DMS114 treated with DMSO at 0.1 percent for 48 hours (cell line): ENCODE measurements around the gene SLC22A17.

Source experiments
- DNase-seq: peaks from one replicate; lab custom pipeline; 2025; ENCODE audit not compliant: unreplicated experiment; lab: John Stamatoyannopoulos, UW

The SLC22A17 gene

DNA sequence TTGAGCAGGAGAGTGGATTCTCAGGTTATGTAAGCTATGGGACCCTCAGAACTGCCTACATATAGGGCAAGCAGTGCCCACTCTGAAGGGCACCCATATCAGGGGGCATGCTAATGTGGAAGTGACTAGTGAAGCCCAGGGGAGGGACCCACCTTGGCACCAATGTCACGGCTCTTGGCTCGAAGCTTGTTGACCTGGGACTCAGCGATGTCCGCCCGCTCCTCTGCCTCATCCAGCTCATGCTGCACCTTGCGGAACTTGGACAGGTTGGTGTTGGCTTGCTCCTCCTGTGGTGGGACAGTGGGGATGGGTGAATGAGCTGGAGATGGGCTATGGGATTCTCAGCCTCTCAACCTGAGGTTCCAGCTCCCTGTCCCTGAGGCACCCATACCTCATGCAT lies 29.6 kb upstream of the SLC22A17 start:
- DNase-seq, result no peak

DNA sequence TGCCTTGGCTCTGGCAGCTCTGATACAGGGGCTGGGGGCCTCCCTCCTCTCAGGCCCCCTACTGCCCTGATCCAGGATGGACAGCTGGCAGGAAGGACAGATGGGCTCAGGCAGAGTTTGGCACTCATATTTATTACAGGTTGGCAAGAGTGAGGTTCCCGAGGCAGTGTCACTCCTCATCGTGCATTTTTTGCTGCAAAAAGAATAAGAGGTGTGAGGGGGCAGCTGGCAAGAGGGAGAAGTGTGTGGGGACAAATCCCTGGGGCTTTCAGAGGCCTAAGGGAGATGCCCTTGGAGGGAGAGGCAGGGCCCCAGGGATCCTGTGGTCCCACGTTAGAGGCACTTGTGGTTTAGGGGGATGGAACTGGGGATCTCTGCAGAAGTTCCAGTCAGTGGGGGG lies 29.2 kb upstream of the SLC22A17 start:
- peak; percentile 30 for DNase-seq

DNA sequence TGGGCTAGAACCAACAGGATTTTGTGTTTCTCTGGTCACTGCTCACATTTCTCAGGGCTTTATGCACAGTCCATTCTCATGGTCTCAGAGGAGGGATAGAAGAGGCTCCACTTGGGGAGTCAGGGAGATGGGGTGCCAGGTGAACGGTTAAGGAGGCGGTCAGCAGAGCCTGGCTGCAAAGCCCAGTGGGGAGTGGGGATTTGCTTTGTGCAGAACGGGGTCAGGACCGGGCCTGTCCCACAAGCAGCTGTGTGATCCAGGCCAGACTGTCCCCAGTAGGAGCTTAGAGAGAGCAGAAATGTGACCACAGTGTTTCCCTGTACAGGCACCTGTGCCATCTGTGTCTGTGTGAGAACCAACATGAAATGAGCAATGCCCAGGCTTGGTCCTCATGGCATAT lies 28.3 kb upstream of the SLC22A17 start:
- no peak for DNase-seq

DNA sequence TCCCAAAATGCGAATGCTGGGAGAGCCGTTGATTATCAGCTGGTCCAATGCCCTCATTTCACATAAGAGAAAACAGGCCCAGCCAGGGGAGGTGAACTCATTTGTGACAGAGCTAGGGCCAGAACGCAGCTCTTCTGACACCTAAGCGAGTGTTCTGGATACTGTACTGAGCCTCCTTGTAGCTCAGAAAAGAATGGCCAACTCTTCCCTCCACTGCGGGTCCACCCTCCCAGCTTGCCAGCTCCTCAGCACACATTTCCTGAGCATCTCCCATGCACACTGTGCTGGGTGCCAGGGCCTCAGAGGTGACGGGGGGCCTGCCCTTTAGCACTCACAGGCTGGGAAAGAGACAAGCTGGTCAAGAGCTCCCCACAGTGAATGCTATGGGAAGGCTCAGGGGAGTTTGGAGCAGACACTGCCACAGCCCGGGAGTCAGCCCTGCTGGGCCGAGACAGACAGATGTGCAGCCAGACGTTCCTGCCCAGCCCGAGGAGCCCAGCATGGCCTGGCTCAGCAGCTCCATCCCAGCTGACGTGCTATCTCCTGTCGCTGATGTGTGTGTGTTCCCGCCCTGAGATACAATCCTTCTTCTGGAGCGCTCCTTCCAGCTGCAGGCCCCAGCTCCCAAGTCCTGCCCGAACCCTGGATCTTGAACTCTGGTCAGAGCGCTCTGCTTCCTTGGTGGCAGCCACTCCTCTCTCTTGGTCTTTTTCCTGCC lies 27.7 kb upstream of the SLC22A17 start:
- DNase-seq, result no peak

DNA sequence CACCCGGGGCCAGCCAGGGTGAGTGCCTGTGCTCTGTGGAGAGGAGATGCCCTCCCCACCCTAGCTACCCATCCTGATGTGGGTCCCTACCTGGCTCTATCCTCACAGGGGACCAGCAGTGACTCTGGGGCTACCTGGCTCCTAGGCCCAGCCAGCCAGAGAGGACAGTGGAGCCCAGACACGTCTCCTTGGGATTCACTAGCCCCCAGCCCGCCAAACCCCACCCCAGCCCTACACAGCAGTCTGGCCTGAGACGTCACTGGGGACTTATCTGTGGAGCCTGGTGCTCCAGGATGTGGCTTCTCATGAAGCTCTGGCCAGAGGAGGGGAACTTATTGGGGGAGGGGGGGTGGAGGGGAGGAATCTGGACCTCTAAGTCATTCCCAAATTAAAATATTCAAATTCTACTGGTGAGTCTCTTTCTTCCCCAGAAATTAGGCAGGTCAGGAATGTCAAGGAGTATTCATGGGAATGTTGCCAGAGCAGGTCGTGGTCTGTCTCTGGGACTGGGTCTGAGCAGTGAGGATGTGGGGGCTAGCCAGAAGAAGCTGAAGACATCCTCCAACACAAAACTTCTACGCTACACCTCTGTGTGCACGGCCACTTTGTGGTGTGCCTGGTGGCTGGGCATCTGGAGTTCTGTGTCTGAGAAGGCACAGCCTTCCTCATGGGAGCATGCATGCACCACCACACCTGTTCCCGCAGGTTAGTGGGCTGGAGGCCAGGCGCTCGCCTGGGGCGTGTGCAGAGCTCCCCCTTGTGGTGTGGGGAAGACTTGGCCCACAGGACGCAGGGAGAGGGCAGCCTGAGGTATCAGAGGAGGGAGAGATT lies 26.9 kb upstream of the SLC22A17 start:
- DNase-seq, result peak; percentile 10

DNA sequence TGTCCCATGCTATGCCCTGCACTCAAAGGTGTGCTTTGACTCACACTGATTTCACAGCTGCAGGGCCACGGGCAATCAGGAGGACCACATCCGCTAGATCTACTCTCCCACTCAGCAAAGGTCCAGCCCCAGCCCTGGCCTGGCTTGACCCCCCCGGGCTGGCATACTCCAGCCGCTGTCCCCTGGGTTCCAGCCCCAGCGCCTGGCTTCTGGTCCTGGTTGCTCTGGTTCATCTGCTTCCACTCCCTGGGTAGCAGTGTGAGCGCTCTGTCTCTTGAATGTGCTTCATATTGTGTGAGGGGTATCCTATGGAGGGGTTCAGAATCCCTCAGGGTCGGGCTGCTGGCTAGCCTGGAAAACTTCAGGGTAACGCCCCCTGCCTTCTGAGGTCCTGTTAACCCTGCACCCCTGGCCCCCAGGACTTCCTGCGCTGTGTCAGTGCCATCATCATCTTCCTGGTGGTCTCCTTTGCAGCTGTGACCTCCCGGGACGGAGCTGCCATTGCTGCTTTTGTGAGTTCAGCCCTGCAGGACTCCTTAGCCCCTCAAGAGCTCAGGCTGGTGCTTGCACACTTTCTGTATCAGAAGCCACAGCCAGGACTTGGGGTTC lies 26.0 kb upstream of the SLC22A17 start:
- no peak for DNase-seq

DNA sequence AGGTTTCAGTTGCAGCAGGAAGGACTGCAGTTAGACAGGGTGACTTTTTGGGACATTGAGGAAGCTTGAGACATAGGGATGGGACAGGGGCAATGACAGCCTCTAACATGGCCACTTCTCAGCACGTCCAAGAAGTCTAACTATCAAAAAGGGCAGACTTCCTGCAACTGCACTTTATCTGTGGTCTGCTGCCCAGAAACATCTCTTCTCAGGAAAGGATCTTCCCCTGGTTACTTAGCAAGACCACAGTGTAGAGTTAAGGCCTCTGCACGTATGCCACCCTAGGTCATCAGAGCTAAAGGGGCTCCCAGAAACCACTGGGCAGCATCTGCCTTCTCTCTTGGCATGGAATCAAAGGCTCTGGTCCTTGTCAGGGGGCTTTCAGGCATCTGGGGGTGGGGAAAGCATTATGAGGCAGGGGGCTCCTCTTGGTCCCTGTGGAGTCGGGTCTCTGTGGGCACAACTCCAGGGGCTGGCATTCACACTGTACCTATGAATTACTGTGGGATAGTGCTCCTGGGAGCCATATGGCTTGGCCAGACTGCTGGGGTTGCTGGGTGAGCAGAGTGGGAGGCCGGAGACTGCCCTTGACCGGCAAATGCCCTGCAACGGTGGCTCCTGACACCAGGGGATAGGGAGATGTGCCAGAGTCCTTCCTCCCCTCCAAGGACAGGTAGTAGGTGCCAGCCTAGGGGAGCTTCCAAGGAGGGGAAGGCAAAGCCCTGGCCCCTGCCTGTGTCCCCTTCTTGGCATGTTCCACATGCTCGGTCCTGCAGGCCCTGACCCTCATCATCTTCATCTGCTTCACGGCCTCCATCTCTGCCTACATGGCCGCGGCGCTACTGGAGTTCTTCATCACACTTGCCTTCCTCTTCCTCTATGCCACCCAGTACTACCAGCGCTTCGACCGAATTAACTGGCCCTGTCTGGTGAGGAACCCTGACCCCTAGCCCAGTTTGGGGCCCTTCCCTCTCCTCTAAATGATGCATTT lies 25.2 kb upstream of the SLC22A17 start:
- no peak for DNase-seq

DNA sequence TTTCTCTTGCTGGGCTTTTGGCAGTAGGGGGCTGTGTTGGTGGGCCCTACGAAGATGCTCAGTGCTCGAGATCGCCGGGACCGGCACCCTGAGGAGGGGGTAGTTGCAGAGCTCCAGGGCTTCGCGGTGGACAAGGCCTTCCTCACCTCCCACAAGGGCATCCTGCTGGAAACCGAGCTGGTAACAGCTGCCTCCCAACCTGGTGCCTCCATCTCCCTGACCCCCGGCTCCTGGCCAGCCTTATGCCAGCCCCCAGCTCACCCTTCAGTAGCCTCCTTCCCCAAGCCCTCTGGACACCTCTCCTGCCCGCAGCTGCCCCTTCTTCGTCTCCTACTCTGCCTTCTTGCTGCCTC lies 24.5 kb upstream of the SLC22A17 start:
- DNase-seq, result no peak

DNA sequence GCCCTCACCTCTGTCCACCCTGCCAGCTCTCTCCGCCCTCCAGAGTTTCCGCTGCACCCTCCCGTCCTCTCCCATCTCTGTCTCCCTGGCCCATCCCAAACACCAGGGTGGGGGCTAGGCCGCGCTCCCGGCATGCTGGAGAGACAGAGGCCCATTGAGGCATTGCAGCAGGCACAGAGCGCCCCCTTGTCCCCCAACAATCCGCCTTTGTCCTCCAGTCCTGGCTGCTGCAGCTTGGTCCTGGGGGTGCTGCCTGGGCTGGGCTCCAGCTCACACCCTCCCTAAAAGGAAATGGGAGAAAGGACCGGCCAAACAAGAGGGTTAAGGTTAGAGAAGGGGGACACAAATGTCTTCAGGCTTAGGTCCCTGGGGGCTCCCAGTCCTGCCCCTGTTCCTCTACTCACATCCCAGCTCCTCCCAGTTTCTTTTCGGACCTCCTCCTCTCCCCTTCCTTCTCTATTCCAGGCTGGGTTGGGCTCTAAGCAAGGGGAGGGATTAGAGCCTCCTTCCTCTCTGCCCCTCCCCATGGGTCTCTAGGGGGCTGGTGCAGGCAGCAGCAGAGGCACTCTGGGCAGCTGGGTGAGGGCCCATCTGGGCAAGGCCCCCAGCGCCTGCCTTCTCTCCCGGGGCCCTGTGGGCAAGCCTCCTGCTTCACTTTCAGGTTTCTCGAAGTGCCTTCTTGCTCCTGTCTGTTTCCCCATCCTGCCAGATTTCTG lies 24.0 kb upstream of the SLC22A17 start, which contains the start of gene CMTM5:
CMTM5 (plus strand) TSS at position 565 of the 716 bp plus-strand sequence. CDS start 206 bp downstream, outside the sequence.
- no peak for DNase-seq

DNA sequence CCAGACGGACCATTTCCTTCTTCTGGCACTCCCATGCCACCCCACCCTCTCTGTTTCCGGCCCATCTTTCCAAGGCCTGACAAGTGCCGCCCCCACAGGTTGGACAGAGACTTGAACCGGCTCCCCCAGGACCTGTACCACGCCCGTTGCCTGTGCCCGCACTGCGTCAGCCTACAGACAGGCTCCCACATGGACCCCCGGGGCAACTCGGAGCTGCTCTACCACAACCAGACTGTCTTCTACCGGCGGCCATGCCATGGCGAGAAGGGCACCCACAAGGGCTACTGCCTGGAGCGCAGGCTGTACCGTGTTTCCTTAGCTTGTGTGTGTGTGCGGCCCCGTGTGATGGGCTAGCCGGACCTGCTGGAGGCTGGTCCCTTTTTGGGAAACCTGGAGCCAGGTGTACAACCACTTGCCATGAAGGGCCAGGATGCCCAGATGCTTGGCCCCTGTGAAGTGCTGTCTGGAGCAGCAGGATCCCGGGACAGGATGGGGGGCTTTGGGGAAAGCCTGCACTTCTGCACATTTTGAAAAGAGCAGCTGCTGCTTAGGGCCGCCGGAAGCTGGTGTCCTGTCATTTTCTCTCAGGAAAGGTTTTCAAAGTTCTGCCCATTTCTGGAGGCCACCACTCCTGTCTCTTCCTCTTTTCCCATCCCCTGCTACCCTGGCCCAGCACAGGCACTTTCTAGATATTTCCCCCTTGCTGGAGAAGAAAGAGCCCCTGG lies 23.0 kb upstream of the SLC22A17 start:
- no peak for DNase-seq

DNA sequence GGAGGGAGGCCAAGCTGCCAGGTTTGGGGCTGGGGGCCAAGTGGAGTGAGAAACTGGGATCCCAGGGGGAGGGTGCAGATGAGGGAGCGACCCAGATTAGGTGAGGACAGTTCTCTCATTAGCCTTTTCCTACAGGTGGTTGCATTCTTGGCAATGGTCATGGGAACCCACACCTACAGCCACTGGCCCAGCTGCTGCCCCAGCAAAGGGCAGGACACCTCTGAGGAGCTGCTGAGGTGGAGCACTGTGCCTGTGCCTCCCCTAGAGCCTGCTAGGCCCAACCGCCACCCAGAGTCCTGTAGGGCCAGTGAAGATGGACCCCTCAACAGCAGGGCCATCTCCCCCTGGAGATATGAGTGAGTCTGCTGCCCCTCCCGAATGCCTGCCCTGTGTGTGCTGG lies 20.4 kb upstream of the SLC22A17 start:
- DNase-seq, result no peak

DNA sequence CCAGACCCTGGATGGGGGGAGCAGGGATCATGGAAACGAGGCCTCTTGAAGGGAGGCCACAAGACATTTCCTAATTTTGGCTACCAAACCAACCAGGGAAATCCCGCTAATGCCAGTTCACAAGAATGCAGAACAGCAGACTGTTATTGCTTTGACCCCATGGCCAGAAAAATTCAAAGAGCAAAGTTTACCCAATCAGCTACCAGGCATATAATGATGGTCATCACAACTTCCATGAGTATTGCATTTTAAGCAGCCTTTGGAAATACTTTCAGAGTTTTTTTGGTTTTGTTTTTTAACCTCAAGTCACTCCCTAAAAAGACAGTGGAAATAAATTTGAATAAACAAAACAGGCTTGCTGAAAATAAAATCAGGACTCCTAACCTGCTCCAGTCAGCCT lies 19.8 kb upstream of the SLC22A17 start, which contains the start of gene IL25:
IL25 (plus strand) TSS at position 301 of the 400 bp plus-strand sequence.
- no peak for DNase-seq

DNA sequence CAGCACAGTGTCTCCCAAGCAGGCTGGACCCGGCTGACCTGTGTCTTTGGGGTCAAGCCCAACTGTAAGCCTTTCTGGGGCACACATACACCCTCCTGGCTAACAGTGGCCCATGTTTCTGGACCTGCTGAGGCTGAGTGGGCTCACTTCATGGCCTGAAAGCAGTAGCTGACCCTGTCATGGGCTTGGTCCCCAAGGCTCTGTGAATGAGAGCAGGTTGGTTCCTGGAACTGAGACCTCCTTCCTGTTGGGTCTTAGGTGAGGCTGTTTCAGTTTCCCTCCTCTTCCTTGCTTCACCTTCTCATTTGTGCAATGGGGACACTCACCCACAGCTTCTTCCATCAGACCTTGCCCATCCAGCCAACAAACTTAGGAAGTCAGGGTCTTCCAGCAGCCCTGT lies 19.2 kb upstream of the SLC22A17 start:
- no peak for DNase-seq

DNA sequence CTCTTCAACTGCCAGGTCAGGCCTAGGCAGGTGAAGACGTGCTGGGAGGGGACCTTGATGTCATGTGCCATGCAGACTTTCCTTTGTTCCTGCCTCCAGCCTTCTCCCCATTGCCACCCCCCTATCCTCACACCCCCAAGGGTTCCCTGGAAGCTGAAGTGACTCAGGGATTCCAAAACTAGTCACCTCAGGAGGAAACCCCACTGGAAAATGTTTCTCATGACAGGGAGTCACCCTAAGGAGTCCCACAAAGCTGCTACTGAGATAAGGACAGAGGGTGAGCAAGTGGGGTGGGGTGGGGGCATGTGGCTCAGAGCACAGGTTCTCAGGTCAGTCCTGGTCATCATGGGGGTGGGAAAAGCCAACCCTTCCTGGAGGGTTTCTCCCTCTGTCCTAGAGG lies 17.5 kb upstream of the SLC22A17 start:
- no peak for DNase-seq

DNA sequence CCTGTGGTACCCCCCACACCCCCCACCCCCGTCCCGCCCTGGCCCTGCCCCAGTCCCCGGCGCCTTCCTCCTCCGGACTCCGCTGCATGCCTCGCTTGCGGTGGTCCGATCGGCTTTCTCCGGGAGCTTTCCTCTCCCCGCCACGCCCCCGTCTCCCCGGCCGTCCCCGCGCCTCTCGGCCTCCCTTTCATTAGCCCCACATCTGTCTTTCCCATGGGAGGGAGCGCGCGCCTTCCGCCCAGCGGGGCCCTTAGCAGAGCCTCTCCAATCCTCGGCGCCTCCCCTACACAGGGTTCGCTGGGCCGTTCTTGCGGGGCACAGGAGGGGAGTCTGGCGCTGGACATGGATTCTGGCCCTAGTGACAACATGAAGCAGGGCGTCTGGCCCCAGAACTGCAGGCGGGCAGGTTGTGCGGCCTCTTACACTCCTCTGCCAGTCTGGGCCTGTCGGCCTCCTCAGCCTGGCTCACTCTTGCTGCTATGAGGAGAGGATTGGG lies 13.8 kb upstream of the SLC22A17 start:
- no peak for DNase-seq

DNA sequence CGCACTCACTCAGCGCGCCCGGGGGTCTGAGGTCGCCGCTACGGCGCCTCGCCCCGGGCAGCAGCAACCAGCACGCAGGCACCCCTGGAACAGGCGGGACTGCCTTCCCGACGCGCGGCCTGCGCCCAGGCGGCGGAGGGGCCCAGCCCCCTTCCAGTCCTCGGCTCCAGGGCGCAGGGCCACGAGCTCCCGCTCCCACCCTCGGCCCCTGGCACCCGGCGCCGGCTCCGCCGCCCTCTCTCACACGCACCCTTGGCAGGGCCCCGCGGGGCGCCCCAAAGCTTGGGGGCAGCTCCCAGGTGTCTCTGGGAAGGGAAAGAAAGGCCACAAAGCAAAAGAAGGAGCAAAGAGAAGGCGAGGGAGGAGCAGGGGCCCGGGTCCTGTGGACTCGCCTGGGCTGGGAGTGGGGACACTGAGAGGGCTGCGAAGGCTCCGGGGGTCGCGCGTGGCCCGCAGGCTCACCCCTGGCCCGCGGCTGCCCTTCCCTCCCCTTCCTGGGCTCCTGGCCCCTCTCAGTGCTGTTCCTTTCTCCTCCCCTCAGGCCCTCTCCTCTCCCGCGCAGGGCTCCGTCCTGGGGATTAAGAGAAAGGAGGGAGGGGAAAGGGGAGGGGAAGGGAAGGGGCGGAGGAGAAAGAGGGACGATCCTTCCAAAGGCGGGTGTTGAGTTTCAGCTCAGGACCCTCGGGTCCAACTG lies 13.2 kb upstream of the SLC22A17 start:
- DNase-seq, result no peak

DNA sequence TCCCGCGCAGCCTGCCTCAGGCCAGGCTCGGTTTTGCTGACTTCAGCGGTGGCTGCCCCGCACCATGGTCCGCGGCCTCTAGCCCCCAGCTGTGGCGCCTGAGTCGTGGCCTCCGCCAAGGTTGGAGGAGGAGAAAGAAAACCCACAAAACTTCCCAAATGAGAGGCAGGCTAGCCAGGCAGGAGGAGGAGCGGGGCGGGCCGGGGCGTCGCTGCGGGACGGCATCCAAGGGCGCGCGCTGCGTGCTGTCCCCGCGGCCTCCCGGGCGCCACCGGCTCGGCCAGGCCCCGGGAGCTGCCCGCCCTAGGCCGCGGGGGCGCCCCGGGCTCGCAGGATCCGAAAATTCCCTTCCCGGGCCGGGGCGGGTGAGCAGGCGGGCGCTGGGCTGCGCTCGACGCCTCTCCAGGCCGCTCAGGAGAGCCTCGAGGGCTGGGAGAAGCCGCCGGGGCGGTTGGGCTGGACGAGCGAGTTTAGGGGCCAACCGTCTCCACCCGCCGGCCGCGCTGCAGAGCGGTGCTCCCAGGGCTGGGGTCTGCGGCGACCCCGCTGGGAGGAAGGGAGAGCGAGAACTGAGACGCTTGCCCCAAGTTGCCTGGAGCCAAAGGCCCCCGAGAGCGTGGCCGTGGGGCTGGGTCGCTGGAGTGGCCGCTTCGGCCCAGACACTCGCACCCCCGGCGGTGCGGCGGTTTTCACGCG lies 12.5 kb upstream of the SLC22A17 start, which contains the start of gene EFS:
EFS (minus strand) TSS at position 137 of the 696 bp plus-strand sequence. CDS start 147 bp downstream, outside the sequence.
- no peak for DNase-seq
